Mucosa of rectum (tissue), 2 donors: ENCODE measurements around the gene KBTBD12.
"Not testable (repeated sequence)": the region's sequence is repeated elsewhere in the genome, so short reads cannot be mapped to it uniquely, and the experiment has no call there.

Source experiments
- H3K27ac ChIP-seq, 2 donors: one replicate each; pipeline ENCODE4 v1.7.0; 2013; ENCODE audit warnings: inconsistent platforms in 2 of 2, low read depth in 2 of 2, low read length in 2 of 2
- H3K27me3 ChIP-seq, 2 donors: one replicate each; pipeline ENCODE4 v1.7.0; 2013; ENCODE audit warnings: low read length in 2 of 2; ENCODE audit not compliant: control insufficient read depth in 2 of 2, insufficient read depth in 2 of 2
- H3K36me3 ChIP-seq, 2 donors: one replicate each; pipeline ENCODE4 v1.7.0; 2013; ENCODE audit warnings: low read length in 2 of 2; ENCODE audit not compliant: control insufficient read depth in 2 of 2, insufficient read depth in 2 of 2
- H3K4me1 ChIP-seq, 2 donors: one replicate each; pipeline ENCODE4 v1.7.0; 2013; ENCODE audit warnings: low read length in 2 of 2, mild to moderate bottlenecking in 1 of 2; ENCODE audit not compliant: control insufficient read depth in 2 of 2, insufficient read depth in 2 of 2
- H3K4me3 ChIP-seq, 2 donors: one replicate each; pipeline ENCODE4 v1.7.0; 2013; ENCODE audit warnings: low read length in 2 of 2
- H3K9ac ChIP-seq, 2 donors: one replicate each; pipeline ENCODE4 v1.7.0; 2013; ENCODE audit warnings: low read length in 2 of 2, low read depth in 1 of 2, mild to moderate bottlenecking in 1 of 2
- H3K9me3 ChIP-seq, 2 donors: one replicate each; pipeline ENCODE4 v1.7.0; 2013; ENCODE audit warnings: low read length in 2 of 2; ENCODE audit not compliant: control insufficient read depth in 2 of 2
- donor health status: healthy.
- donor health status: Normal muscosa, but diverticular disease.

KBTBD12 gene

GRCh38 chr3:127887321-127887720 lies 27.7 kb upstream of the KBTBD12 start:
- Histone ChIP-seq H3K9me3 (peaks cover 4 to 9% of the 10 kb centered on the region in 2 donors), H3K27me3 (no peaks in the 10 kb centered on the region), H3K4me3 (no peak overlapping the region), H3K36me3 (no peaks in the 10 kb centered on the region), H3K9ac (no peak overlapping the region), H3K27ac (no peak overlapping the region), H3K4me1 (no peaks in the 10 kb centered on the region)

- Histone ChIP-seq H3K27ac (no peak overlapping the region), H3K4me1 (no peaks in the 10 kb centered on the region), H3K4me3 (no peak overlapping the region), H3K27me3 (no peaks in the 10 kb centered on the region), H3K9ac (no peak overlapping the region), H3K36me3 (no peaks in the 10 kb centered on the region), H3K9me3 (peaks cover 4 to 9% of the 10 kb centered on the region in 2 donors)
These were observed 26.9 kb upstream of the KBTBD12 start for GRCh38 chr3:127888156-127888555.

DNA sequence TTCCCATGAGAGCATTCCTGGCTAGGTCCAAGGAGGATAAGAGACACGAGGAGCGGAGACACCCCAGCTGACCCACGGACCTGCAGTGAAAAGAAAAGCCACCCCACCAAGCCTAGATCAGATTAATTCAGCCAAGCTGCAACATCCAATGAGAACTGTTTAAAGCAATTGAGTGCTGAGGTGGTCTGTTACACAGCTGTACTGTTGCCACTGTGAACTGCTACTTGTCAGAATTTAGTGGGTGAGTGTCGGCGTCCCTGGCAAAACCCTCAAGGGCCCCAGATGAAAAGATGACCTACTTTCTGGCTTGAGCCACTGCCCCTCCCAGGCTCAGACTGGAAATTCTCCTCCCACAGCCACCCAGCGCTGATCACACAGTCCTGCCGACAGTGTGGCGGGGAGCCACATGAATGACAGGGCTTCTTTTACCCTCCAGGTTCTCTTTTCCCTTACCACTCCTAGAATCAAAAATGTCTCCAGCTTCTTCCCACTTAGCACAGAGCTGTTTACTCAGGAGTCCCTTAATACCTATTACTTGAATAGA lies 26.4 kb upstream of the KBTBD12 start:
- Histone ChIP-seq H3K4me1 (no peaks in the 10 kb centered on the region), H3K36me3 (no peaks in the 10 kb centered on the region), H3K27me3 (no peaks in the 10 kb centered on the region), H3K9me3 (peaks cover 4 to 9% of the 10 kb centered on the region in 2 donors), H3K27ac (no peak overlapping the region), H3K4me3 (no peak overlapping the region), H3K9ac (no peak overlapping the region)

DNA sequence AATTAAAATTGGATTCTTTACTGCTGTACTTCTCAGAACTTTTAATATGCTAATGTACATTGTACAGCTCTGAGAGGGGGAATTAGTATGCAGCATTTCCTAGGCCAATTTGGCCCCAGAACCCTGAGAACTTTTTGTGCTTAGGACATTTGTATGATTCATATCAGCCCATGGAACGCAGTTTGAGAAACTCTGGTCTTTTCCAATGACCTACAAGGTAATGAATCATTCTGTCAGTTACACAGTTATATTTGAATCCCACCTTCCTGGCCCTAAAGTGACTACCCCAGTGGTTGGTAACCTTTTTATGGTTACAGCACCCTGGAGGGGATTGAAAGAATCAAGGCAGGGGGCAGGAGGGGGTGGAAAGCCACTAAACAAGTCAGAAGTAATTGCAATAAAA lies 25.6 kb upstream of the KBTBD12 start:
- peaks cover 4 to 9% of the 10 kb centered on the region in 2 donors for H3K9me3 ChIP-seq
- H3K27me3 ChIP-seq: no peaks in the 10 kb centered on the region
- H3K36me3 ChIP-seq: no peaks in the 10 kb centered on the region
- H3K4me3 ChIP-seq: no peak overlapping the region
- no peaks in the 10 kb centered on the region for H3K4me1 ChIP-seq
- H3K9ac ChIP-seq: no peak overlapping the region
- H3K27ac ChIP-seq: peak overlapping the region in 1 of 2 donors; percentile 66

DNA sequence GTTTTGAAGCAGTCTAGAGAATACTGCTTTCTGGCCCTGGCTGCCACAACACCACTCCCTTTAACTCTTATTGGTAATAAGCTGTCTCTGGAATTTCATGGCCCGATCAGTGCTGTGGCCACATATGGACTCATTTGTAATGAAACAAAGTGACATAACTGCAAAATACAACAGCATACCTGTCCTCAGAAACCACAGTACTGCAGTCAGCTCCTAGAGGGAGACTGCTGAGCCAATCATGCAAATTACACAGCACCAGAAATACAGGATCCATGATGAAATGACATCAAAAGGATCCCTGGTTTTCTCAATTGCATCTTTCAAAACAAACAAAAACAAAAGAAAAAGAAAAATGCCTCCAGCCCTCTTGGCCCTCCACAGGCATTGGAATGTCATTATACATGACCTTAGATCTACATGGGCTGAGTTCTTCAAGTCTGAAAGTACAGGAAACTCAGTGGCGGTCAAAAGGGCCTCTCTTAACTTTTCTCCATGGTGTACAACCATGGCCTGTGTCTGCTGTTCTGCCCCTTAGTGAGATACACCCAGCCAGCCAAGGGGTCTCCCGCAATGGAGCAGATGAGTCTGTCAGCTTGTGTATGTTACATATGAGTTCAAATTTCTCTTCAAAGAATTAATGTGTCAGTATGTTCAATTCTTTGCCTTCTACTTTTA lies 24.9 kb upstream of the KBTBD12 start:
- H3K27ac ChIP-seq: peak overlapping the region in 1 of 2 donors; percentile 66
- no peaks in the 10 kb centered on the region for H3K4me1 ChIP-seq
- no peaks in the 10 kb centered on the region for H3K27me3 ChIP-seq
- H3K9ac ChIP-seq: no peak overlapping the region
- H3K9me3 ChIP-seq: peaks cover 4 to 9% of the 10 kb centered on the region in 2 donors
- no peak overlapping the region for H3K4me3 ChIP-seq
- no peaks in the 10 kb centered on the region for H3K36me3 ChIP-seq

GRCh38 chr3:127890651-127891290 lies 24.3 kb upstream of the KBTBD12 start:
- H3K4me3 ChIP-seq, H3K27ac ChIP-seq, H3K9me3 ChIP-seq, H3K9ac ChIP-seq, H3K27me3 ChIP-seq, H3K4me1 ChIP-seq, H3K36me3 ChIP-seq: not testable (repeated sequence)

GRCh38 chr3:127894481-127894880 lies 20.6 kb upstream of the KBTBD12 start:
- no peaks in the 10 kb centered on the region for H3K27me3 ChIP-seq
- H3K9me3 ChIP-seq: peaks cover 4 to 9% of the 10 kb centered on the region in 2 donors
- no peak overlapping the region for H3K4me3 ChIP-seq
- H3K4me1 ChIP-seq: no peaks in the 10 kb centered on the region
- no peak overlapping the region for H3K9ac ChIP-seq
- H3K27ac ChIP-seq: no peak overlapping the region
- H3K36me3 ChIP-seq: no peaks in the 10 kb centered on the region

GRCh38 chr3:127899200-127899599 lies 15.8 kb upstream of the KBTBD12 start:
- H3K4me1 ChIP-seq: no peaks in the 10 kb centered on the region
- no peak overlapping the region for H3K4me3 ChIP-seq
- H3K27ac ChIP-seq: no peak overlapping the region

DNA sequence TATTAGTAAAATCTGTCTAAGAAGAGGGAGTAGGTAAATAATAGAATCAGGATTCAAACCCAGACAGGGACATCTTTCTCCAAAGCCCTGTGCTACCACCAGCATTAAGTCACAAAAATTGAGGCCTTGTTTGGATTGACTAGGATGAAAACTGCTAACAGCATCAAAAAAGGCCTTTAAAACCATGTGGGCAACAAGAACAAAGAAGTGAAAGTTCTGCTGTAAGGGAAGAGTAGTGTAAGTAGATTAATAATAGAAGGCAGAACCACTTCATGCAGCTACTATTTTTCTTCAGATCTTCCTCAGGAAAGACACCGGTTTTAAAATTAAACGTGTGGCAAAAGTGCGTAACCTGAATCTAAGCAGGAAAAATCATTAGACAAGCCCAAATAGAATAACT lies 15.3 kb upstream of the KBTBD12 start:
- H3K9me3 ChIP-seq: no peaks in the 10 kb centered on the region
- H3K4me1 ChIP-seq: no peaks in the 10 kb centered on the region
- H3K36me3 ChIP-seq: no peaks in the 10 kb centered on the region
- no peak overlapping the region for H3K27ac ChIP-seq
- no peak overlapping the region for H3K9ac ChIP-seq
- no peaks in the 10 kb centered on the region for H3K27me3 ChIP-seq
- H3K4me3 ChIP-seq: no peak overlapping the region

More at GRCh38 chr3:127899200-127899599, 15.8 kb upstream of the KBTBD12 start:
- no peaks in the 10 kb centered on the region for H3K27me3 ChIP-seq
- H3K36me3 ChIP-seq: no peaks in the 10 kb centered on the region
- H3K9ac ChIP-seq: no peak overlapping the region
- H3K9me3 ChIP-seq: no peaks in the 10 kb centered on the region

- Histone ChIP-seq H3K27me3 (no peaks in the 10 kb centered on the region), H3K4me1 (no peaks in the 10 kb centered on the region), H3K9me3 (no peaks in the 10 kb centered on the region), H3K4me3 (no peak overlapping the region), H3K36me3 (no peaks in the 10 kb centered on the region), H3K27ac (no peak overlapping the region), H3K9ac (no peak overlapping the region)
These were observed 14.5 kb upstream of the KBTBD12 start for GRCh38 chr3:127900536-127900935.
